GM12878 (cell line): ENCODE results near the gene MCCD1. TPM values are rescaled to one million over a fixed set of nuclear protein-coding genes. Genes with fewer than 3 reads are reported as not detected.

Experiments
- ATF2 ChIP-seq: IDR thresholded peaks from 2 replicates; pipeline ENCODE4 v1.6.1; 2012; ENCODE audit warnings: low read length, inconsistent platforms
- CBX5 ChIP-seq: sonication (generic); IDR thresholded peaks from 2 replicates; pipeline ENCODE4 v1.6.1; 2016; ENCODE audit warnings: low read depth, moderate library complexity, mild to moderate bottlenecking, inconsistent platforms
- ETV6 ChIP-seq, 2 experiments: fragments of 450-650 bp in 1 of 2; IDR thresholded peaks in 1 of 2; conservative IDR thresholded peaks in 1 of 2; 2 replicates each; pipeline ENCODE4 v1.6.1; 2014; ENCODE audit warnings: antibody characterized with exemption in 1 of 2, borderline replicate concordance in 1 of 2, low read depth in 1 of 2, mild to moderate bottlenecking in 1 of 2, moderate library complexity in 1 of 2
- HDGF ChIP-seq: fragments of 450-650 bp; IDR thresholded peaks from 2 replicates; pipeline ENCODE4 v1.6.1; 2016; ENCODE audit warnings: antibody characterized with exemption
- IKZF1 ChIP-seq: fragments of 450-650 bp; conservative IDR thresholded peaks from 2 replicates; pipeline ENCODE4 v1.6.1; 2017; ENCODE audit warnings: antibody characterized with exemption, mild to moderate bottlenecking
- IKZF2 ChIP-seq, 2 experiments: fragments of 450-650 bp; IDR thresholded peaks; 2 replicates each; pipeline ENCODE4 v1.6.1; 2017; ENCODE audit warnings: mild to moderate bottlenecking in 2 of 2, moderate library complexity in 2 of 2
- IRF4 ChIP-seq: IDR thresholded peaks from 2 replicates; pipeline ENCODE4 v1.6.1; 2011; ENCODE audit warnings: low read depth, low read length
- KDM1A ChIP-seq: fragments of 200-600 bp; sonication (generic); IDR thresholded peaks from 2 replicates; pipeline ENCODE4 v1.6.1; 2016; ENCODE audit warnings: borderline replicate concordance
- KLF5 ChIP-seq: fragments of 450-650 bp; IDR thresholded peaks from 2 replicates; pipeline ENCODE4 v1.6.1; 2014; ENCODE audit warnings: mild to moderate bottlenecking; ENCODE audit not compliant: partially characterized antibody
- MAX ChIP-seq: IDR thresholded peaks from 2 replicates; pipeline ENCODE4 v1.6.1; 2012; ENCODE audit warnings: low read depth, low read length, improper control_type of control experiment
- MLLT1 ChIP-seq: fragments of 450-650 bp; IDR thresholded peaks from 2 replicates; pipeline ENCODE4 v1.6.1; 2016; ENCODE audit warnings: mild to moderate bottlenecking
- NFYA ChIP-seq: IDR thresholded peaks from 2 replicates; pipeline ENCODE4 v1.6.1; 2011; ENCODE audit warnings: low read depth, mild to moderate bottlenecking, low read length, improper control_type of control experiment, borderline replicate concordance
- NKRF ChIP-seq: fragments of 450-650 bp; conservative IDR thresholded peaks from 2 replicates; pipeline ENCODE4 v1.6.1; 2017; ENCODE audit warnings: mild to moderate bottlenecking, moderate library complexity
- NR2F1 ChIP-seq: fragments of 450-650 bp; conservative IDR thresholded peaks from 2 replicates; pipeline ENCODE4 v1.6.1; 2017; ENCODE audit warnings: mild to moderate bottlenecking
- POLR2A ChIP-seq: IDR thresholded peaks from 2 replicates; pipeline ENCODE4 v1.6.1; 2011; ENCODE audit warnings: low read depth, mild to moderate bottlenecking, low read length
- RAD21 ChIP-seq: IDR thresholded peaks from 2 replicates; pipeline ENCODE4 v1.6.1; 2011; ENCODE audit warnings: mild to moderate bottlenecking, low read depth, low read length, moderate library complexity; ENCODE audit not compliant: insufficient read depth
- RFX5 ChIP-seq: IDR thresholded peaks from 2 replicates; pipeline ENCODE4 v1.6.1; 2011; ENCODE audit warnings: low read depth, low read length, improper control_type of control experiment
- SMARCA5 ChIP-seq: fragments of 450-650 bp; IDR thresholded peaks from 2 replicates; pipeline ENCODE4 v1.6.1; 2017; ENCODE audit warnings: mild to moderate bottlenecking
- SP1 ChIP-seq: IDR thresholded peaks from one replicate; pipeline ENCODE4 v1.6.1; 2011; ENCODE audit warnings: low read depth, low read length
- TARDBP ChIP-seq: IDR thresholded peaks from 2 replicates; pipeline ENCODE4 v1.6.1; 2016; ENCODE audit warnings: borderline replicate concordance
- ZNF687 ChIP-seq: fragments of 450-650 bp; IDR thresholded peaks from 2 replicates; pipeline ENCODE4 v1.6.1; 2017; ENCODE audit warnings: mild to moderate bottlenecking, moderate library complexity
- polyA plus RNA-seq, 11 experiments: library from polyadenylated mRNA; depleted of rRNA in 4 of 11; unstranded in 6 of 11; stranded (reverse) in 5 of 11; fragments of >200 nt; fragmentation: Nextera tagmentation in 4 of 11; fragmentation: Illumina TruSeq in 1 of 11; extraction: Ambion mirVana in 4 of 11; extraction: Trizol in 1 of 11; gene quantifications; 1 replicate in 1 of 11; 2 replicates in 10 of 11; pipeline versions ENCODE4 v1.2.1 to v1.2.3, GENCODE V29; 2011 to 2016; ENCODE audit warnings: inconsistent platforms in 2 of 11, missing spikeins in 2 of 11, low read depth in 1 of 11
- total RNA-seq, 4 experiments: library from RNA; depleted of rRNA in 3 of 4; stranded (reverse); fragments of >200 nt in 3 of 4; fragmentation: Illumina TruSeq in 1 of 4; extraction: Trizol in 1 of 4; gene quantifications; 2 replicates each; pipeline versions ENCODE4 v1.2.1 to v1.2.3, GENCODE V29; 2013 to 2021

Gene MCCD1
- total and polyA plus RNA-seq, 10 of the 15 experiments (the other 5 are each of a cell fraction or from before 2014, with no cell fraction given) = not detected

- TF ChIP-seq KLF5 = peak; percentile 39
- TF ChIP-seq ZNF687 = peak; percentile 21; the same call in 1 of the 2 replicates
- TF ChIP-seq IKZF1 = peak; percentile 99
- no peak; the same call in 1 of the 2 replicates for TF ChIP-seq SMARCA5
- TF ChIP-seq MAX = peak; percentile 48; the same call in 1 of the 2 replicates
- TF ChIP-seq NFYA = no peak
- peak; percentile 76 for TF ChIP-seq POLR2A
- 0 out of 2 replicates have a peak, but pooled peaks have one; percentile 68 for TF ChIP-seq CBX5
- peak; percentile 89 for TF ChIP-seq MLLT1
- 0 out of 2 replicates have a peak, but pooled peaks have one; percentile 31 for TF ChIP-seq RAD21
- peak; percentile 97 for TF ChIP-seq HDGF
- TF ChIP-seq KDM1A = no peak
- TF ChIP-seq RFX5 = no peak
- TF ChIP-seq NR2F1 = peak; percentile 39; the same call in 1 of the 2 replicates
- peak; percentile 94 for TF ChIP-seq ATF2
- TF ChIP-seq ETV6 (conservative IDR thresholded peaks at IDR 0.05 in 1 of 2, IDR thresholded peaks at IDR 0.05 in 1 of 2; ENCODE audit: borderline replicate concordance in 1 of 2, low read depth in 1 of 2) = peak in 1 of 2 experiments; percentile 96; a peak in 2 of 4 replicates
- TF ChIP-seq IKZF2 (IDR thresholded peaks at IDR 0.05) = peak; percentile 98 to 99
- TF ChIP-seq SP1 = peak; percentile 83
- TF ChIP-seq IRF4 = peak; percentile 71; the same call in 1 of the 2 replicates
- TF ChIP-seq TARDBP = 0 out of 2 replicates have a peak, but pooled peaks have one; percentile 72
- TF ChIP-seq NKRF = no peak
Observed at GRCh38 chr6:31558631-31559500, 30.1 kb downstream of the MCCD1 start (continued).
